Measurements from ENCODE around the gene INHA. TPM values are rescaled to one million over a fixed set of nuclear protein-coding genes. Genes with fewer than 3 reads are reported as not detected.

INHA gene
- total RNA-seq, 2 donors from 2014 or later = 0.37 TPM; not detected in 1

- intact Hi-C loops (cut with DNase I) = no loop called here
- no peak for DNase-seq (ENCODE audit: low spot score)
Measured at GRCh38 chr2:219569041-219569440, 3.1 kb upstream of the INHA start.

GRCh38 chr2:219569635-219570034 lies 2.5 kb upstream of the INHA start:
- intact Hi-C loops (cut with DNase I) = no loop called here

GRCh38 chr2:219570194-219570923 lies 1.8 kb upstream of the INHA start:
- no peak for DNase-seq (ENCODE audit: low spot score)

More at GRCh38 chr2:219569635-219570034, 2.5 kb upstream of the INHA start:
- no peak for DNase-seq (ENCODE audit: low spot score)

GRCh38 chr2:219570924-219571310 lies 1.2 kb upstream of the INHA start:
- no peak for DNase-seq (ENCODE audit: low spot score)
- intact Hi-C loops (cut with DNase I) = no loop called here

More at GRCh38 chr2:219570194-219570923, 1.8 kb upstream of the INHA start:
- intact Hi-C loops (cut with DNase I) = no loop called here

- intact Hi-C loops (cut with DNase I) = no loop called here
- DNase-seq (ENCODE audit: low spot score) = no peak
Measured at GRCh38 chr2:219571311-219572236, 536 bp upstream of the INHA start, which contains the start of gene OBSL1. Gene OBSL1, minus strand, starts transcription at chr2:219571539. Its CDS starts 307 bp downstream, at chr2:219571232.

GRCh38 chr2:219573166-219573565 lies 1.1 kb downstream of the INHA start:
- intact Hi-C loops (cut with DNase I) = no loop called here
- DNase-seq (ENCODE audit: low spot score) = no peak

- DNase-seq (ENCODE audit: low spot score) = no peak
- intact Hi-C loops (cut with DNase I) = loop anchor here in 1 of 2 donors (1.0 kb wide), 1 partner anchor 34 kb away; no protein-coding TSS in a partner anchor
Measured at GRCh38 chr2:219574484-219575311, 2.6 kb downstream of the INHA start.

- DNase-seq (ENCODE audit: low spot score) = no peak
- intact Hi-C loops (cut with DNase I) = no loop called here
Measured at GRCh38 chr2:219575566-219576504, 3.7 kb downstream of the INHA start.

GRCh38 chr2:219576505-219577388 lies 4.6 kb downstream of the INHA start:
- no peak for DNase-seq (ENCODE audit: low spot score)
- intact Hi-C loops (cut with DNase I) = no loop called here

GRCh38 chr2:219578811-219579613 lies 6.9 kb downstream of the INHA start:
- intact Hi-C loops (cut with DNase I) = no loop called here
- no peak for DNase-seq (ENCODE audit: low spot score)

GRCh38 chr2:219581346-219581745 lies 9.2 kb downstream of the INHA start:
- DNase-seq (ENCODE audit: low spot score) = no peak
- intact Hi-C loops (cut with DNase I) = no loop called here

GRCh38 chr2:219591091-219591490 lies 19.0 kb downstream of the INHA start:
- no peak for DNase-seq (ENCODE audit: low spot score)
- intact Hi-C loops (cut with DNase I) = no loop called here

GRCh38 chr2:219592736-219593135 lies 20.6 kb downstream of the INHA start:
- DNase-seq (ENCODE audit: low spot score) = no peak
- intact Hi-C loops (cut with DNase I) = no loop called here

GRCh38 chr2:219593154-219593553 lies 21.0 kb downstream of the INHA start:
- intact Hi-C loops (cut with DNase I) = no loop called here
- no peak for DNase-seq (ENCODE audit: low spot score)

GRCh38 chr2:219595256-219595655 lies 23.1 kb downstream of the INHA start:
- no peak for DNase-seq (ENCODE audit: low spot score)
- intact Hi-C loops (cut with DNase I) = no loop called here

- DNase-seq (ENCODE audit: low spot score) = no peak
- intact Hi-C loops (cut with DNase I) = no loop called here
Measured at GRCh38 chr2:219596954-219597551, 24.9 kb downstream of the INHA start.

Measured in posterior vena cava (tissue), 2 donors.